HepG2 (cell line): ENCODE data around the gene HIPK2. TPM values are rescaled to one million over a fixed set of nuclear protein-coding genes. Genes with fewer than 3 reads are reported as not detected.

Source experiments
- ATAC-seq: fragments of 200-7000 bp; cut with Tn5 transposase; 3 replicates; pipeline ENCODE4 v1.9.1; 2020; ENCODE audit warnings: mild to moderate bottlenecking, moderate library complexity
- BruUV-seq: library from RNA; stranded (reverse); fragments of 400-500 nt; replicated peaks from 2 replicates; lab custom pipeline; 2021; lab: Mats Ljungman, UMichigan
- CTCF ChIA-PET: fragments of 300-600 bp; formaldehyde crosslinking; extraction: SDS; loops from one replicate; lab custom pipeline; 2021; ENCODE audit warnings: low total read pairs, inconsistent platforms, low intra/inter-chr PET ratio; lab: Yijun Ruan, JAX
- POLR2A ChIA-PET: fragments of 350-600 bp; sonication (Branson Sonifier 250); formaldehyde crosslinking; loops from one replicate; lab custom pipeline; 2020; ENCODE audit warnings: antibody characterized with exemption, inconsistent platforms; lab: Yijun Ruan, JAX
- DNase-seq: peaks from one replicate; pipeline ENCODE4 v3.0.0-alpha.2; 2015; ENCODE audit warnings: low spot score
- FAIRE-seq: peaks from 3 replicates; lab custom pipeline; 2011; peaks lifted over from hg19 to GRCh38; lab: Jason Lieb, UNC
- H2AFZ ChIP-seq: one replicate; pipeline ENCODE4 v1.6.1; 2011; ENCODE audit warnings: low read length, inconsistent platforms
- H3K27ac ChIP-seq: fragments of 300-600 bp; 3 replicates; pipeline ENCODE4 v1.8.0; 2011; ENCODE audit warnings: mixed run types, mild to moderate bottlenecking, mixed read lengths, low read length, inconsistent platforms; ENCODE audit not compliant: insufficient read depth; ENCODE audit errors: extremely low read length
- H3K27me3 ChIP-seq, 2 experiments: fragments of 200-600 bp in 1 of 2; 2 replicates in 1 of 2; 3 replicates in 1 of 2; pipeline versions ENCODE4 v1.6.0 to v1.8.0; 2011; ENCODE audit warnings: low read length in 2 of 2, mild to moderate bottlenecking in 2 of 2, moderate library complexity in 2 of 2, inconsistent platforms in 1 of 2; ENCODE audit not compliant: insufficient read depth in 2 of 2, control insufficient read depth in 1 of 2
- H3K36me3 ChIP-seq, 2 experiments: fragments of 200-600 bp in 1 of 2; replicated peaks in 1 of 2; 2 replicates in 1 of 2; 3 replicates in 1 of 2; pipeline versions ENCODE4 v1.5.1 to v1.8.0; 2011; ENCODE audit warnings: low read length in 2 of 2, inconsistent platforms in 1 of 2; ENCODE audit not compliant: insufficient read depth in 2 of 2, control insufficient read depth in 1 of 2
- H3K4me1 ChIP-seq: 2 replicates; pipeline ENCODE4 v1.5.1; 2012; ENCODE audit warnings: low read length, inconsistent platforms; ENCODE audit not compliant: insufficient read depth
- H3K4me2 ChIP-seq: 2 replicates; pipeline ENCODE4 v1.6.0; 2011; ENCODE audit warnings: low read depth, low read length, inconsistent platforms
- H3K4me3 ChIP-seq, 3 experiments: fragments of 200-600 bp in 1 of 3; sonication (generic), shearing (Covaris generic) in 1 of 3; replicated peaks in 1 of 3; 2 replicates each; pipeline ENCODE4 v1.5.1; 2011 to 2016; ENCODE audit warnings: low read length in 3 of 3, inconsistent platforms in 2 of 3, low read depth in 2 of 3, mild to moderate bottlenecking in 2 of 3, control low read depth in 1 of 3, mixed read lengths in 1 of 3; ENCODE audit not compliant: insufficient read depth in 1 of 3
- H3K79me2 ChIP-seq: one replicate; pipeline ENCODE4 v1.6.1; 2011; ENCODE audit warnings: low read length, inconsistent platforms; ENCODE audit not compliant: insufficient read depth
- H3K9ac ChIP-seq: 2 replicates; pipeline ENCODE4 v1.6.0; 2011; ENCODE audit warnings: mild to moderate bottlenecking, low read depth, low read length, inconsistent platforms; ENCODE audit not compliant: insufficient read depth
- H3K9me3 ChIP-seq: 2 replicates; pipeline ENCODE4 v1.5.1; 2012; ENCODE audit warnings: mild to moderate bottlenecking, low read length
- H4K20me1 ChIP-seq: 2 replicates; pipeline ENCODE4 v1.6.0; 2011; ENCODE audit warnings: inconsistent platforms, mild to moderate bottlenecking, low read length, moderate library complexity; ENCODE audit not compliant: insufficient read depth
- CTCF ChIP-seq: sonication (generic); formaldehyde crosslinking; IDR thresholded peaks from 2 replicates; pipeline ENCODE4 v1.5.0; 2020; ENCODE audit warnings: mild to moderate bottlenecking, missing genetic modification reagents, moderate library complexity
- EED ChIP-seq: sonication (generic); formaldehyde crosslinking; IDR thresholded peaks from 2 replicates; pipeline ENCODE4 v1.5.0; 2020; ENCODE audit warnings: mild to moderate bottlenecking, missing genetic modification reagents
- FOSL2 ChIP-seq: sonication (generic); formaldehyde crosslinking; IDR thresholded peaks from 2 replicates; pipeline ENCODE4 v1.4.0; 2020; ENCODE audit warnings: missing genetic modification reagents
- FOXK1 ChIP-seq: sonication (generic); formaldehyde crosslinking; IDR thresholded peaks from 2 replicates; pipeline ENCODE4 v1.4.0; 2020; ENCODE audit warnings: low read depth, missing genetic modification reagents, borderline replicate concordance
- GATAD1 ChIP-seq: IDR thresholded peaks from 2 replicates; pipeline ENCODE4 v1.6.1; 2016; ENCODE audit warnings: missing genetic modification reagents, missing compliant biosample characterization
- ONECUT2 ChIP-seq: sonication (generic); formaldehyde crosslinking; IDR thresholded peaks from 2 replicates; pipeline ENCODE4 v1.4.0; 2020; ENCODE audit warnings: missing genetic modification reagents
- POGZ ChIP-seq: sonication (generic); formaldehyde crosslinking; IDR thresholded peaks from 2 replicates; pipeline ENCODE4 v1.4.0; 2020; ENCODE audit warnings: mild to moderate bottlenecking, missing genetic modification reagents
- RBM22 ChIP-seq: fragments of 200-400 bp; formaldehyde crosslinking; optimal IDR thresholded peaks from 2 replicates; pipeline ENCODE3; 2017; ENCODE audit warnings: mild to moderate bottlenecking, low read length, moderate library complexity
- SMAD1 ChIP-seq: sonication (generic); formaldehyde crosslinking; IDR thresholded peaks from 2 replicates; pipeline ENCODE4 v1.4.0; 2020; ENCODE audit warnings: missing genetic modification reagents, low read depth, mild to moderate bottlenecking, borderline replicate concordance
- SMAD9 ChIP-seq: sonication (generic); formaldehyde crosslinking; IDR thresholded peaks from 2 replicates; pipeline ENCODE4 v1.5.1; 2020; ENCODE audit warnings: mild to moderate bottlenecking, missing genetic modification reagents
- SRF ChIP-seq: IDR thresholded peaks from 2 replicates; pipeline ENCODE4 v1.6.1; 2011; ENCODE audit warnings: mild to moderate bottlenecking, low read depth, low read length, moderate library complexity
- ZFP41 ChIP-seq: sonication (generic); formaldehyde crosslinking; IDR thresholded peaks from 2 replicates; pipeline ENCODE4 v1.4.0; 2020; ENCODE audit warnings: mild to moderate bottlenecking, missing genetic modification reagents, borderline replicate concordance
- ZNF333 ChIP-seq: sonication (generic); formaldehyde crosslinking; IDR thresholded peaks from 2 replicates; pipeline ENCODE4 v1.4.0; 2020; ENCODE audit warnings: mild to moderate bottlenecking, missing genetic modification reagents, borderline replicate concordance
- ZNF574 ChIP-seq: sonication (generic); formaldehyde crosslinking; IDR thresholded peaks from 2 replicates; pipeline ENCODE4 v1.4.0; 2020; ENCODE audit warnings: missing genetic modification reagents
- WGBS: methylation state at CpG from one replicate; pipeline ENCODE4 v1.1.6; 2017; ENCODE audit warnings: low lambda C conversion rate; 5-methylcytosine and 5-hydroxymethylcytosine counted together
- in situ Hi-C: cut with HindIII; loops from 2 replicates; pipeline ENCODE4 v1.10.0; 2017; ENCODE audit warnings: low pct_unique_long_range_greater_than_20kb; ENCODE audit not compliant: extremely low pct_ligation_motif_present
- intact Hi-C: fragments of 100-400 bp; cut with micrococcal nuclease; formaldehyde crosslinking; loops from one replicate; pipeline ENCODE4 v1.10.0; 2022; ENCODE audit not compliant: unreplicated experiment
- polyA plus RNA-seq, 8 experiments: library from polyadenylated mRNA; depleted of rRNA in 3 of 8; stranded (reverse) in 7 of 8; unstranded in 1 of 8; fragments of >200 nt; fragmentation: Illumina TruSeq in 4 of 8; extraction: Trizol in 4 of 8; gene quantifications; 2 replicates each; pipeline versions ENCODE4 v1.2.1 to v1.2.3, GENCODE V29; 2011 to 2016; ENCODE audit warnings: low read depth in 4 of 8, missing spikeins in 1 of 8, mixed read lengths in 1 of 8; ENCODE audit not compliant: insufficient read depth in 1 of 8
- total RNA-seq, 5 experiments: library from RNA; depleted of rRNA; stranded (reverse); fragments of >200 nt; fragmentation: Illumina TruSeq; extraction: Trizol; gene quantifications; 2 replicates each; pipeline ENCODE4 v1.2.3, GENCODE V29; 2016; ENCODE audit warnings: low read depth in 1 of 5
- TF ChIP-seq, protein P1 (sequence below): sonication (generic); formaldehyde crosslinking; IDR thresholded peaks from 2 replicates; pipeline ENCODE4 v1.4.0; 2020; ENCODE audit warnings: mild to moderate bottlenecking, low read depth, missing genetic modification reagents

HIPK2 gene
- total and polyA plus RNA-seq, 2 of the 13 experiments (the other 11 are each of a cell fraction or from before 2014, with no cell fraction given), result 14.4 to 20.2 TPM

- TF ChIP-seq POGZ (CRISPR knock-in tag) (no peak), ZNF333 (no peak), EED (no peak), FOXK1 (CRISPR knock-in tag) (no peak), SMAD1 (CRISPR knock-in tag) (no peak), GATAD1 (CRISPR knock-in tag) (no peak), SRF (no peak), ZNF574 (CRISPR knock-in tag) (no peak)
- TF ChIP-seq, protein P1, sequence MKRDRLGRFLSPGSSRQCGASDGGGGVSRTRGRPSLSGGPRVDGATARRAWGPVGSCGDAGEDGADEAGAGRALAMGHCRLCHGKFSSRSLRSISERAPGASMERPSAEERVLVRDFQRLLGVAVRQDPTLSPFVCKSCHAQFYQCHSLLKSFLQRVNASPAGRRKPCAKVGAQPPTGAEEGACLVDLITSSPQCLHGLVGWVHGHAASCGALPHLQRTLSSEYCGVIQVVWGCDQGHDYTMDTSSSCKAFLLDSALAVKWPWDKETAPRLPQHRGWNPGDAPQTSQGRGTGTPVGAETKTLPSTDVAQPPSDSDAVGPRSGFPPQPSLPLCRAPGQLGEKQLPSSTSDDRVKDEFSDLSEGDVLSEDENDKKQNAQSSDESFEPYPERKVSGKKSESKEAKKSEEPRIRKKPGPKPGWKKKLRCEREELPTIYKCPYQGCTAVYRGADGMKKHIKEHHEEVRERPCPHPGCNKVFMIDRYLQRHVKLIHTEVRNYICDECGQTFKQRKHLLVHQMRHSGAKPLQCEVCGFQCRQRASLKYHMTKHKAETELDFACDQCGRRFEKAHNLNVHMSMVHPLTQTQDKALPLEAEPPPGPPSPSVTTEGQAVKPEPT (CRISPR knock-in tag), result no peak
Measured at GRCh38 chr7:139570626-139571025, 207.2 kb downstream of the HIPK2 start (continued).

GRCh38 chr7:139570119-139570518 lies 207.7 kb downstream of the HIPK2 start:
- H3K36me3 ChIP-seq, result peaks cover 10 to 30% of the 10 kb centered on the region in 2 experiments; a peak in 4 of 5 replicates
- in situ Hi-C loops, result no loop called here
- no peak overlapping the region for H3K4me3 ChIP-seq
- no peak overlapping the region for H2AFZ ChIP-seq
- peaks cover 3% of the 10 kb centered on the region; the same call in 1 of the 2 replicates for H4K20me1 ChIP-seq
- no peaks in the 10 kb centered on the region for H3K27me3 ChIP-seq
- no peaks in the 10 kb centered on the region for H3K79me2 ChIP-seq
- ChIA-PET POLR2A (no interaction called here), CTCF (no interaction called here)
- ATAC-seq, result no peak
- no peak overlapping the region for H3K9ac ChIP-seq
- peaks cover 21% of the 10 kb centered on the region for H3K4me1 ChIP-seq
- no peaks in the 10 kb centered on the region for H3K9me3 ChIP-seq
- DNase-seq, result no peak
- intact Hi-C loops, result no loop called here
- TF ChIP-seq ZFP41, result no peak
- no peak for TF ChIP-seq FOSL2
- peak; percentile 19; the same call in 1 of the 2 replicates for TF ChIP-seq CTCF (CRISPR knock-in tag)
- no peak for TF ChIP-seq ONECUT2
- TF ChIP-seq SMAD9 (CRISPR knock-in tag), result no peak
- TF ChIP-seq RBM22, result peak; percentile 58
- no peak overlapping the region for H3K4me2 ChIP-seq
- 100% methylated on average over 6 of the region's 8 CpGs for WGBS
- FAIRE-seq, result no peak
- BruUV-seq, result no TSS peak
- no peak overlapping the region for H3K27ac ChIP-seq
